HepG2 (cell line): Measurements from ENCODE around the gene ELL. TPM values are rescaled to one million over a fixed set of nuclear protein-coding genes. Genes with fewer than 3 reads are reported as not detected.

Experiments
- AKAP8 ChIP-seq: sonication (generic); formaldehyde crosslinking; IDR thresholded peaks from 2 replicates; pipeline ENCODE4 v1.5.1; 2020; ENCODE audit warnings: mild to moderate bottlenecking, missing genetic modification reagents
- ATM ChIP-seq: fragments of 450-650 bp; IDR thresholded peaks from 2 replicates; pipeline ENCODE4 v1.7.1; 2017; ENCODE audit warnings: mild to moderate bottlenecking, borderline replicate concordance
- ELF1 ChIP-seq: sonication (generic); formaldehyde crosslinking; IDR thresholded peaks from 2 replicates; pipeline ENCODE4 v1.4.0; 2020; ENCODE audit warnings: missing genetic modification reagents
- ELF4 ChIP-seq: sonication (generic); formaldehyde crosslinking; IDR thresholded peaks from 2 replicates; pipeline ENCODE4 v1.5.0; 2020; ENCODE audit warnings: missing genetic modification reagents, mild to moderate bottlenecking, moderate library complexity, borderline replicate concordance
- FOXP1 ChIP-seq, 2 experiments: fragments of 450-650 bp in 1 of 2; IDR thresholded peaks; 2 replicates each; pipeline ENCODE4 v1.6.1; 2017 to 2018; ENCODE audit warnings: antibody characterized with exemption in 1 of 2
- HDAC6 ChIP-seq: fragments of 200-600 bp; sonication (generic); IDR thresholded peaks from 2 replicates; pipeline ENCODE4 v1.7.0; 2017; ENCODE audit warnings: mild to moderate bottlenecking, antibody characterized with exemption, low read length, low read depth
- JUND ChIP-seq: sonication (generic); formaldehyde crosslinking; IDR thresholded peaks from 2 replicates; pipeline ENCODE4 v1.8.0; 2022; ENCODE audit warnings: mild to moderate bottlenecking, missing genetic modification reagents
- KAT8 ChIP-seq: IDR thresholded peaks from 2 replicates; pipeline ENCODE4 v1.6.1; 2016; ENCODE audit warnings: missing genetic modification reagents, missing compliant biosample characterization
- NCOA1 ChIP-seq: sonication (generic); formaldehyde crosslinking; IDR thresholded peaks from 2 replicates; pipeline ENCODE4 v1.9.0; 2021; ENCODE audit warnings: missing genetic modification reagents
- NR2F1 ChIP-seq, 2 experiments: fragments of 450-650 bp in 1 of 2; formaldehyde crosslinking in 1 of 2; IDR thresholded peaks; 2 replicates each; pipeline versions ENCODE4 v1.5.0 to v1.6.1; 2016 to 2020; ENCODE audit warnings: mild to moderate bottlenecking in 1 of 2, missing compliant biosample characterization in 1 of 2, missing genetic modification reagents in 1 of 2, moderate library complexity in 1 of 2
- NRL ChIP-seq: sonication (generic); formaldehyde crosslinking; IDR thresholded peaks from 2 replicates; pipeline ENCODE4 v1.5.0; 2020; ENCODE audit warnings: missing genetic modification reagents, mild to moderate bottlenecking, moderate library complexity, borderline replicate concordance
- POLR2AphosphoS2 ChIP-seq: IDR thresholded peaks from 2 replicates; pipeline ENCODE4 v1.6.1; 2011; ENCODE audit warnings: low read depth, low read length, improper control_type of control experiment
- RNF2 ChIP-seq: fragments of 450-650 bp; conservative IDR thresholded peaks from 2 replicates; pipeline ENCODE4 v1.6.1; 2016; ENCODE audit warnings: low read depth
- SNAPC5 ChIP-seq: sonication (generic); formaldehyde crosslinking; IDR thresholded peaks from 2 replicates; pipeline ENCODE4 v1.8.1; 2023; ENCODE audit warnings: mild to moderate bottlenecking, missing genetic modification reagents, borderline replicate concordance
- TRIM22 ChIP-seq: fragments of 450-650 bp; IDR thresholded peaks from 2 replicates; pipeline ENCODE4 v1.6.1; 2017
- ZMAT3 ChIP-seq: sonication (generic); formaldehyde crosslinking; conservative IDR thresholded peaks from 2 replicates; pipeline ENCODE4 v1.7.0; 2021; ENCODE audit warnings: missing genetic modification reagents
- ZMYM4 ChIP-seq: sonication (generic); formaldehyde crosslinking; IDR thresholded peaks from 2 replicates; pipeline ENCODE4 v1.8.1; 2023; ENCODE audit warnings: mild to moderate bottlenecking, missing genetic modification reagents
- ZNF136 ChIP-seq: sonication (generic); formaldehyde crosslinking; IDR thresholded peaks from 2 replicates; pipeline ENCODE4 v1.8.1; 2022; ENCODE audit warnings: low read depth, mild to moderate bottlenecking, moderate library complexity, missing genetic modification reagents
- ZNF496 ChIP-seq: sonication (generic); formaldehyde crosslinking; IDR thresholded peaks from 2 replicates; pipeline ENCODE4 v1.8.1; 2023; ENCODE audit warnings: mild to moderate bottlenecking, moderate library complexity, missing genetic modification reagents; ENCODE audit not compliant: insufficient replicate concordance
- ZNF768 ChIP-seq: sonication (generic); formaldehyde crosslinking; IDR thresholded peaks from 2 replicates; pipeline ENCODE4 v1.4.0; 2020; ENCODE audit warnings: missing genetic modification reagents
- ZNF878 ChIP-seq: sonication (generic); formaldehyde crosslinking; IDR thresholded peaks from 2 replicates; pipeline ENCODE4 v1.8.1; 2023; ENCODE audit warnings: mild to moderate bottlenecking, missing genetic modification reagents, moderate library complexity
- polyA plus RNA-seq, 8 experiments: library from polyadenylated mRNA; depleted of rRNA in 3 of 8; stranded (reverse) in 7 of 8; unstranded in 1 of 8; fragments of >200 nt; fragmentation: Illumina TruSeq in 4 of 8; extraction: Trizol in 4 of 8; gene quantifications; 2 replicates each; pipeline versions ENCODE4 v1.2.1 to v1.2.3, GENCODE V29; 2011 to 2016; ENCODE audit warnings: low read depth in 4 of 8, missing spikeins in 1 of 8, mixed read lengths in 1 of 8; ENCODE audit not compliant: insufficient read depth in 1 of 8
- total RNA-seq, 5 experiments: library from RNA; depleted of rRNA; stranded (reverse); fragments of >200 nt; fragmentation: Illumina TruSeq; extraction: Trizol; gene quantifications; 2 replicates each; pipeline ENCODE4 v1.2.3, GENCODE V29; 2016; ENCODE audit warnings: low read depth in 1 of 5
- TF ChIP-seq, protein P1 (sequence below): sonication (generic); formaldehyde crosslinking; IDR thresholded peaks from 2 replicates; pipeline ENCODE4 v1.4.0; 2020; ENCODE audit warnings: missing genetic modification reagents
- TF ChIP-seq, protein P2 (sequence below): sonication (generic); formaldehyde crosslinking; IDR thresholded peaks from 2 replicates; pipeline ENCODE4 v1.4.0; 2020; ENCODE audit warnings: low read depth, mild to moderate bottlenecking, missing genetic modification reagents

Gene ELL
- total and polyA plus RNA-seq, 2 of the 13 experiments (the other 11 are each of a cell fraction or from before 2014, with no cell fraction given) = 3.7 to 5.4 TPM

DNA sequence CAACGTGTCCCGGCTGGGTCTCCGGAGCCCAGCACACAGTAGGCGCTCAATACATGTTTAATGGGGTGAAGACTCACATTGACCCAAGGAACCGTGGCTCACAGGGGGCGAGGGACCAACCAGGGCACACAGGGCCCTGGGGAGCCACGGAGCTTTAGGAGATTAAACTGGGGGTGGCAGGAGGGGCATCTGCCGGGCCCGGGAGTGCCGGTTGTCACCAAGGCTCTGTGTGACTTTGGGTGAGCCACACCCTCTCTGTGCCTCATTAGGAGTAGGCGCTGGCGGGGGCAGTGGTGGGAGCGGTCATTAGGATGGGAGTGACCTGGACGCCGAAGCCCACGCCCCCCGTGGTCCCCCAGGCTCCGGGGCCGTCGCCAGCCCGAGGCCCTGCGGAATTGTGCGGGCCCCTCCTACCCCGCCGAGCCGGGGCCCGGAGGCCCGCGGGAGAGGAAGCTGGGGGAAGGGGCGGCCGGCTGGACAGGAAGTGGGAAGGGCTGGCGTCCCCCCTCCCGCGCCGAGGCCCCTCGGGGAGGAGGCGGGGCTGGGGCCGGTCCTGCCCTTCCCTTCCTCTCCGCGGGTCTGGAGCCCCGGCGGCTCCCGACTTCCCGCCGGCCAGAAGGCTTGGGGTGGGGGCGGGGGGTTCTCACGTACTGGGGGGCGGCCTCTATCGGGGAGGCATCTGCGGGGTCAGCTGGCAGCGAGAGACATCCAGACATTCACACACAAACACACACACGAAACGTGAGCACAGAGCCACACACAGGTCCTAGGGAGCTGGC is 104.4 kb downstream of the ELL start (continued):
- no peak for TF ChIP-seq TRIM22
- TF ChIP-seq HDAC6 = no peak
- peak; percentile 100 for TF ChIP-seq ZNF768 (CRISPR knock-in tag)
- TF ChIP-seq ZNF136 (CRISPR knock-in tag) = 0 out of 2 replicates have a peak, but pooled peaks have one; percentile 17
- no peak for TF ChIP-seq SNAPC5 (CRISPR knock-in tag)
- no peak; the same call in 1 of the 2 replicates for TF ChIP-seq ELF1 (CRISPR knock-in tag)
- TF ChIP-seq AKAP8 (CRISPR knock-in tag) = no peak
- no peak for TF ChIP-seq ATM
- peak; percentile 75 for TF ChIP-seq ZNF878 (CRISPR knock-in tag)
- TF ChIP-seq POLR2AphosphoS2 = no peak
- TF ChIP-seq NRL (CRISPR knock-in tag) = no peak
- TF ChIP-seq NR2F1 (CRISPR knock-in tag; IDR thresholded peaks at IDR 0.05) = no peak
- TF ChIP-seq, protein P1, sequence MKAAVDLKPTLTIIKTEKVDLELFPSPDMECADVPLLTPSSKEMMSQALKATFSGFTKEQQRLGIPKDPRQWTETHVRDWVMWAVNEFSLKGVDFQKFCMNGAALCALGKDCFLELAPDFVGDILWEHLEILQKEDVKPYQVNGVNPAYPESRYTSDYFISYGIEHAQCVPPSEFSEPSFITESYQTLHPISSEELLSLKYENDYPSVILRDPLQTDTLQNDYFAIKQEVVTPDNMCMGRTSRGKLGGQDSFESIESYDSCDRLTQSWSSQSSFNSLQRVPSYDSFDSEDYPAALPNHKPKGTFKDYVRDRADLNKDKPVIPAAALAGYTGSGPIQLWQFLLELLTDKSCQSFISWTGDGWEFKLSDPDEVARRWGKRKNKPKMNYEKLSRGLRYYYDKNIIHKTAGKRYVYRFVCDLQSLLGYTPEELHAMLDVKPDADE (CRISPR knock-in tag) = no peak
- no peak for TF ChIP-seq FOXP1 (IDR thresholded peaks at IDR 0.05)
- TF ChIP-seq FOXP1 (CRISPR knock-in tag; IDR thresholded peaks at IDR 0.05) = no peak
- TF ChIP-seq NCOA1 = no peak
- peak; percentile 28; the same call in 1 of the 2 replicates for TF ChIP-seq ZMYM4 (CRISPR knock-in tag)
- TF ChIP-seq ZMAT3 (CRISPR knock-in tag) = 0 out of 2 replicates have a peak, but pooled peaks have one; percentile 38
- no peak; the same call in 1 of the 2 replicates for TF ChIP-seq RNF2
- no peak for TF ChIP-seq ELF4 (CRISPR knock-in tag)
- TF ChIP-seq JUND (CRISPR knock-in tag) = no peak
- TF ChIP-seq ZNF496 (CRISPR knock-in tag) = no peak
- TF ChIP-seq KAT8 (CRISPR knock-in tag) = peak; percentile 51
- TF ChIP-seq, protein P2, sequence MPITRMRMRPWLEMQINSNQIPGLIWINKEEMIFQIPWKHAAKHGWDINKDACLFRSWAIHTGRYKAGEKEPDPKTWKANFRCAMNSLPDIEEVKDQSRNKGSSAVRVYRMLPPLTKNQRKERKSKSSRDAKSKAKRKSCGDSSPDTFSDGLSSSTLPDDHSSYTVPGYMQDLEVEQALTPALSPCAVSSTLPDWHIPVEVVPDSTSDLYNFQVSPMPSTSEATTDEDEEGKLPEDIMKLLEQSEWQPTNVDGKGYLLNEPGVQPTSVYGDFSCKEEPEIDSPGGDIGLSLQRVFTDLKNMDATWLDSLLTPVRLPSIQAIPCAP (CRISPR knock-in tag) = no peak
